ENCODE data around the gene AP1M1. TPM values are rescaled to one million over a fixed set of nuclear protein-coding genes. Genes with fewer than 3 reads are reported as not detected.

The AP1M1 gene
- total RNA-seq, 2 experiments from 2014 or later, result 99.0 to 108 TPM

GRCh38 chr19:16207490-16208025 lies 9.8 kb downstream of the AP1M1 start:
- POLR2A ChIA-PET, result interaction anchor here (0.6 to 1.3 kb wide), 5 partner anchors 9 to 1985 kb away, joined by 3 to 4 read pairs (median 3); no protein-coding TSS in a partner anchor
- intact Hi-C loops (cut with micrococcal nuclease), result no loop called here

GRCh38 chr19:16208064-16208759 lies 10.5 kb downstream of the AP1M1 start:
- ATAC-seq, result peak; percentile 70
- peak; percentile 71 for DNase-seq
- Mint-ChIP-seq H3K4me3 (peak overlapping the region; percentile 8), H3K4me1 (ENCODE audit: low read depth) (peaks cover 72% of the 10 kb centered on the region), H3K9me3 (peaks cover 10% of the 10 kb centered on the region), H3K36me3 (ENCODE audit: low read depth) (peaks cover 73% of the 10 kb centered on the region), H3K27me3 (no peaks in the 10 kb centered on the region), H3K27ac (peak overlapping the region; percentile 83)
- TF ChIP-seq, protein P1, sequence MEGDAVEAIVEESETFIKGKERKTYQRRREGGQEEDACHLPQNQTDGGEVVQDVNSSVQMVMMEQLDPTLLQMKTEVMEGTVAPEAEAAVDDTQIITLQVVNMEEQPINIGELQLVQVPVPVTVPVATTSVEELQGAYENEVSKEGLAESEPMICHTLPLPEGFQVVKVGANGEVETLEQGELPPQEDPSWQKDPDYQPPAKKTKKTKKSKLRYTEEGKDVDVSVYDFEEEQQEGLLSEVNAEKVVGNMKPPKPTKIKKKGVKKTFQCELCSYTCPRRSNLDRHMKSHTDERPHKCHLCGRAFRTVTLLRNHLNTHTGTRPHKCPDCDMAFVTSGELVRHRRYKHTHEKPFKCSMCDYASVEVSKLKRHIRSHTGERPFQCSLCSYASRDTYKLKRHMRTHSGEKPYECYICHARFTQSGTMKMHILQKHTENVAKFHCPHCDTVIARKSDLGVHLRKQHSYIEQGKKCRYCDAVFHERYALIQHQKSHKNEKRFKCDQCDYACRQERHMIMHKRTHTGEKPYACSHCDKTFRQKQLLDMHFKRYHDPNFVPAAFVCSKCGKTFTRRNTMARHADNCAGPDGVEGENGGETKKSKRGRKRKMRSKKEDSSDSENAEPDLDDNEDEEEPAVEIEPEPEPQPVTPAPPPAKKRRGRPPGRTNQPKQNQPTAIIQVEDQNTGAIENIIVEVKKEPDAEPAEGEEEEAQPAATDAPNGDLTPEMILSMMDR (IDR thresholded peaks at IDR 0.05), result no peak
- ChIA-PET POLR2A (interaction anchor here (0.6 to 1.1 kb wide), 5 partner anchors 10 to 1986 kb away, joined by 3 to 5 read pairs (median 3); no protein-coding TSS in a partner anchor), CTCF (interaction anchor here (1.1 to 1.3 kb wide), 3 partner anchors 22 to 209 kb away, joined by 3 to 6 read pairs (median 3); no protein-coding TSS in a partner anchor)
- intact Hi-C loops (cut with micrococcal nuclease), result no loop called here

More at GRCh38 chr19:16207490-16208025, 9.8 kb downstream of the AP1M1 start:
- Mint-ChIP-seq H3K4me1 (ENCODE audit: low read depth) (peaks cover 71% of the 10 kb centered on the region), H3K36me3 (ENCODE audit: low read depth) (peaks cover 72% of the 10 kb centered on the region), H3K27me3 (no peaks in the 10 kb centered on the region), H3K27ac (peak overlapping the region; percentile 83), H3K4me3 (peak overlapping the region; percentile 8), H3K9me3 (peaks cover 10% of the 10 kb centered on the region)
- CTCF ChIA-PET, result interaction anchor here (1.1 to 1.3 kb wide), 3 partner anchors 21 to 210 kb away, joined by 3 to 6 read pairs (median 3); no protein-coding TSS in a partner anchor
- TF ChIP-seq, protein P1 (IDR thresholded peaks at IDR 0.05), result no peak
- ATAC-seq (peak; percentile 26), DNase-seq (no peak)

DNA sequence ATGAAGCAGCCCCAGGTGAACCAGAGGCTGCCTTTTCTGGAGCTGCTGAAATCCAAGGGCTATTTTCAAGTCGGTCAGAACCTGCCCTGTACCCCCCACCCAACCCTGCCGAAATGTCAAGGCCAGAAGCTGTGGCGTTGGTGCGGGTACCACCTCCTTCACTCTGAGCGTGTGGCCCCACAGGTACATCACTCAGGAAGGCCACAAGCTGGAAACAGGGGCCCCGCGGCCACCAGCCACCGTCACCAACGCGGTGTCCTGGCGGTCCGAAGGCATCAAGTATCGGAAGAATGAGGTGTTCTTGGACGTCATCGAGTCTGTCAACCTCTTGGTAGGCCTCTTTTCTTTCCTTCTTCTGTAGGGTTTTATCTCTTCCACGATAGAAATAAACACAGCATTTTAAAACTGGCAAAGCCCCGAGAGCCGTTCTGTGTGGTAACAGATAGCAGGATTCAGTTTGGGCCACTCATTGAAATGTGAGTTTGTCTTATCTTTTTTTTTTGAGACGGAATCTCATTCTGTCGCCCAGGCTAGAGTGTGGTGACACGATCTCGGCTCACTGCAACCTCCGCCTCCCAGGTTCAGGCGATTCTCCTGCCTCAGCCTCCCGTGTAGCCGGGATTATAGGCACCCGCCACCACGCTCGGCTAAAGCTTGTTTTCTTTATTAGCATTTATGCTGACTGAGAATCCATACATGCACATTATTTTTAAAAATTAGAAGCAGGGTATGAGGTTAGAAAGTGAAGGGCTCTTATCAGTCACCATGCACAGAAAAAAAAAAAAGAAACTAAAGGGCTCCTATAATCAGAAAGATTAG lies 11.3 kb downstream of the AP1M1 start:
- POLR2A ChIA-PET, result interaction anchor here (1.1 to 1.8 kb wide), 2 partner anchors 9 to 15 kb away, joined by 4 to 5 read pairs; no protein-coding TSS in a partner anchor
- CTCF ChIA-PET, result interaction anchor here (1.1 kb wide), 2 partner anchors 23 to 168 kb away, joined by 3 to 4 read pairs; no protein-coding TSS in a partner anchor
- no peak for DNase-seq
- Mint-ChIP-seq H3K4me1 (ENCODE audit: low read depth) (peaks cover 68% of the 10 kb centered on the region), H3K27ac (peak overlapping the region; percentile 83), H3K4me3 (no peak overlapping the region), H3K36me3 (ENCODE audit: low read depth) (peaks cover 70% of the 10 kb centered on the region), H3K27me3 (no peaks in the 10 kb centered on the region), H3K9me3 (peaks cover 10% of the 10 kb centered on the region)
- TF ChIP-seq, protein P1 (IDR thresholded peaks at IDR 0.05), result no peak
- no peak for ATAC-seq
- intact Hi-C loops (cut with micrococcal nuclease), result no loop called here

DNA sequence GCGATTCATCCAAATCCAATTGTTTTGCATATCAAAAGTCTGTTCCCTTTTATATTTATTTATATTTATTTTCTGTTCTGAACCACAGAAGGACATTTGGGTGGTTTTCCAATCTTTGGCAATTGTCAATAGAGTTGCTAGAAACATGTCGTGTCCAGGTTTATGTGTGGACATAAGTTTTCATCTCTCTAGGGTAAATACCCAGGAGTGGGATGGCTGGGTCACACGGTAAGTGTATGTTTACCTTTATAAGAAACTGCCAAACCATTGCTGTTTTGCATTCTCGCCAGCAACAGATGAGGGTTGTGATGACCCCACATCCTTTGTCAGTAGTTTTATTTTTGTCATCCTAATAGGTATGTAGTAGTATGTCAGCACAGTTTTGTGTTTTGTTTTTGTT lies 12.5 kb downstream of the AP1M1 start:
- no peak for ATAC-seq
- Mint-ChIP-seq H3K4me3 (no peak overlapping the region), H3K36me3 (ENCODE audit: low read depth) (peaks cover 76% of the 10 kb centered on the region), H3K27ac (no peak overlapping the region), H3K27me3 (no peaks in the 10 kb centered on the region), H3K4me1 (ENCODE audit: low read depth) (peaks cover 74% of the 10 kb centered on the region), H3K9me3 (peaks cover 10% of the 10 kb centered on the region)
- TF ChIP-seq, protein P1 (IDR thresholded peaks at IDR 0.05), result no peak
- no peak for DNase-seq
- intact Hi-C loops (cut with micrococcal nuclease), result no loop called here
- POLR2A ChIA-PET, result interaction anchor here (1.1 to 1.8 kb wide), 2 partner anchors 14 to 25 kb away, joined by 3 to 4 read pairs; no protein-coding TSS in a partner anchor
- CTCF ChIA-PET, result no interaction called here
